ENCODE data around the gene BRD7.
"Not testable (repeated sequence)": the region's sequence is repeated elsewhere in the genome, so short reads cannot be mapped to it uniquely, and the experiment has no call there.

The BRD7 gene

GRCh38 chr16:50354629-50355456 lies 13.9 kb downstream of the BRD7 start:
- peak; percentile 41 for FAIRE-seq

DNA sequence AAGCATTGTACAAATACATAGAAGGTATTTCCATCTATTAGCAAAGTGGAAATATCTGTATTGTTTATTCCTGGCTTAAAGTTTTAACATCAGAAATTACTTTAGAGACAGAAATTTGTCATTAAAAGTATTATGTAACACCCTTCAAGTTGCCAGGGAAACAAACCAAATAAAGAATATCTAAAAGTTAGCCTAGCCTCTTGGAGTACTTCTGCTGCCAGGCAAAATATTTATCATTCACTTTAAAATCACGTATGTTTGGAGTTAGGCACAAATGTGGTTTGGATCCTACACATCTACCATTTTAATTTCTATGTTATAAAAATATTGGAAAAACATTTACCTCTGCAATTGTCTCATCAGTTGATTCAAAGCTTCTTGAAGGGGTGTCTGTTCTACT lies 14.7 kb downstream of the BRD7 start:
- no peak for FAIRE-seq

- no peak for FAIRE-seq
Measured at GRCh38 chr16:50351952-50352351, 16.8 kb downstream of the BRD7 start.

DNA sequence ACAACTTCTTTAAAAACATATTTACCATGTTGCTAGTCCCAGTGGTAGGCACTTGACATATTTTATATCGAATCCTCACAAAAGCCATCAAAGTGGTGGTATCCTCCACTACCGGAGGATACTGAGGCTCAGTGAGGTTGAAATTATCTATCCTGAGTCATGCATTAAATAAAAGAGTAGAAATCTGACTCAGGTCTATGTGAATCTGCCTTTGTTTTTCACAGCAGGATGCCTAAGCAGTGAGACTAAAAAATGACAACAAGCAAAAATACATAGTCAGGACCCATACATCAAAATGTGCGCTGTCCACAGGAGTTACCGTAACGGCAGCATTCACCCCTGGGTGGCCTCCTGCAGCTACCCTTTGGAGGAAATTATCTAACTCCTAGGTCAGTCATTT lies 17.7 kb downstream of the BRD7 start:
- no peak for FAIRE-seq

GRCh38 chr16:50345210-50345609 lies 23.6 kb downstream of the BRD7 start:
- FAIRE-seq, result not testable (repeated sequence)

DNA sequence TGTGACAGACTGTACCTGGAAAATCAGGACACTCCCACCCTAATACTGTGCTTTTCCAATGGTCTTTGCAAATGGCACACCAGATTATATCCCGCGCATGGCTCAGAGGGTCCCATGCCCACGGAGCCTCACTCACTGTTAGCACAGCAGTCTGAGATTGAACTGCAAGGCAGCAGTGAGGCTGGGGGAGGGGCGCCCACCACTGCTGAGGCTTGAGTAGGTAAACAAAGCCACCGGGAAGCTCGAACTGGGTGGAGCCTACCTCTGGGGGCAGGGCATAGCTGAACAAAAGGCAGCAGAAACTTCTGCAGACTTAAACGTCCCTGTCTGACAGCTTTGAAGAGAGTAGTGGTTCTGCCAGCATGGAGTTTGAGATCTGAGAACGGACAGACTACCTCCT lies 25.2 kb downstream of the BRD7 start:
- FAIRE-seq, result not testable (repeated sequence)

- no peak for FAIRE-seq
Measured at GRCh38 chr16:50340578-50340977, 28.2 kb downstream of the BRD7 start.

- no peak for FAIRE-seq
Measured at GRCh38 chr16:50338371-50339231, 30.2 kb downstream of the BRD7 start.

DNA sequence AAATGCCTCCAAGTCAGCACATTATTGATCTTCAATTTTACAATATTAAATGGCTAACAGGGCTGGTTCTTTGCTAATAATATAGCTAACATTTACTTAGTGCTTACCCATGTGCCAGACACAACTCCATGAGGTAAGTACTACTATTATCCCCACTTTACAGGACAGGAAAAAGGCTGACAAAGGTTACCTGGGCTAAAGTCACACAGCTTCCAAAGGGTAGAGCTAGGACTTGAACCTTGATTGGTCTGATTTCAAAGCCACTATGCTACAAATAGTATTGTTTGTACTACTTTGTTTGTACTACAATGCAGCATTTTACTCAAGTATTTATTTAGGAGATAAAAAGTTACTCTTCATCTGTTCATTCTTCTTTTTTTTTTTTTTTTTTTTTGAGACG lies 31.9 kb downstream of the BRD7 start:
- no peak for FAIRE-seq

GRCh38 chr16:50335196-50335958 lies 33.4 kb downstream of the BRD7 start:
- no peak for FAIRE-seq

- FAIRE-seq, result no peak
Measured at GRCh38 chr16:50334106-50334975, 34.4 kb downstream of the BRD7 start.

GRCh38 chr16:50332599-50332998 lies 36.2 kb downstream of the BRD7 start:
- FAIRE-seq, result no peak

DNA sequence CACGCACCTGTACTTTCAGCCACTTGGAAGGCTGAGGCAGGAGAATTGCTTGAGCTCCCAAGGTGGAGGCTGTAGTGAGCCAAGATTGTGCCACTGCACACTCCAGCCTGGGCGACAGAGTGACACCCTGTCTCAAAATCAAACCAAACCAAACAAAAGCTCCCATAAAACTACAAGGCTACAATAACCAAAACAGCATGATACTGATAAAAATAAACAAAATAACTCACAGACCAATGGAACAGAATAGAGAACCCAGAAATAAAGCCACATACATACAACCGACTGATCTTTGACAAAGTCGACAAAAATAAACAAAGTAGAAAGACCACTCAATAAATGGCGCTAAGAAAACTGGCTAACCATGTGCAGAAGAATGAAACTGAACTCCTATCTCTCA lies 37.2 kb downstream of the BRD7 start:
- FAIRE-seq, result no peak

- FAIRE-seq, result no peak
Measured at GRCh38 chr16:50329446-50330189, 39.2 kb downstream of the BRD7 start.

DNA sequence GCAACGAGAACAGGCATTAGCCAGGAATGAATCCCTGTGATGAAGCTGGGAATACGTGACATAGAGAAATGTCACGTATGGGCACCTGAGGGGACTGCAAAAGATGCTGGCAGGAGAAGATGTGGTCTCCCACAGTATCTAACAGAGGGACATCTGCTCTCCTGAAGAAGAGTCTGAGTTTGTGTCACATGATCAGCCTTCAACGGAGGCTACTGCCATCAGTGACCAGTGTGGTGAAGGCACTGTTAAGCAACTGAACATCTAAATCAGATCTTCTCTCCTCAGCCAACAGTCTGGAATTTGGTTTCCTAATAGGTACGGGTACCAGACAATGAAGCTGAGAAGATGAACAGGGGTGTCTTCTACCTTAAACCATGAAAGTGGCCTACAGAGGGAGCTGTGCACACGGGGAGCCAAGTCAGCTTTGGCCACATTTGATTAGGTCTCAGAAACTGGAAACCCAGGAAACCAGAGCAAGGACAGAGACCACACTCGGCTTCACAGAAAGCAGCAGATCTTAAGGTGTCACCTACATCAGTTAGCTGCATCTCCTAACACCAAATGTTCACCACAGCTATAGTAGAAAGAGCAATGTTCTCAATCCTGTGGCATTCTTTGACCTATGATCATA lies 41.8 kb downstream of the BRD7 start:
- FAIRE-seq, result no peak

DNA sequence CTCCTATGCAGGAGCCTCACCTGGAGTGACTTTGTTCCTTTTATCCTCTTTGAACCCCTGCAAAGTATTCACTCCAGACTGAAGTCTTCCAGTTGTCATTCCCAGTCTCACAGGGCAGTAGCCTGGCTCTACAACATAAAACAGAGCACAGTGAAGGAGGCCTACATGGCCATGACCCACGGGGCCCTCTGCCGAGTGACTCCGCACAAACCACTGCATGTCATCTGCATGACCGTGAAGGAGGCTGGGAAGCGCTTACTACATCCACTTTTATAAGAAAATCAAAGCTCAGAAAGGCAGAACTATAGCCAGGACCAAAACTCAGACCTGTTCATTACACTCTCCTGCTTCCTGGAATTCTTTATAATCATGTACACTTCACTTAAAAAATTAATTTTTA lies 42.5 kb downstream of the BRD7 start:
- FAIRE-seq, result no peak

DNA sequence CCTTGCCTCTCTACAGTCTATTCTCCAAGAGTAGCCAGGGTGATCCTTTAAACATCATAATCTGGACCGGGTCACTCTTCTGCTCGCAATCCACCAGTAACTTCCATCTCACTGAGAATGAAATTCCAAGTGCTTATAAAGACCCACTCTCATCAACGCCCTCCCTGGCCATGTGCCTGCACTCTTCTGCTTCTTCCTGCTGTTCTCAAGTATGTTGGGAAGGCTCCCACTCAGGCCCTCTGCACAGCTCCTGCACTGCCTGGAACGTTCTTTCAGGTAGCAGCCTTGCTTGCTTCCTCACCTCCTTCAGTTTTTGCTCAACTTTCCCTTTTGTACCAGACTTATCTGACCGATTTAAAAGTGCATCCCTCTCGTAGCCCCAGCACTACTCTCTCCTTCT lies 44.4 kb downstream of the BRD7 start:
- FAIRE-seq, result no peak

- FAIRE-seq, result no peak
Measured at GRCh38 chr16:50323335-50324011, 45.3 kb downstream of the BRD7 start.

DNA sequence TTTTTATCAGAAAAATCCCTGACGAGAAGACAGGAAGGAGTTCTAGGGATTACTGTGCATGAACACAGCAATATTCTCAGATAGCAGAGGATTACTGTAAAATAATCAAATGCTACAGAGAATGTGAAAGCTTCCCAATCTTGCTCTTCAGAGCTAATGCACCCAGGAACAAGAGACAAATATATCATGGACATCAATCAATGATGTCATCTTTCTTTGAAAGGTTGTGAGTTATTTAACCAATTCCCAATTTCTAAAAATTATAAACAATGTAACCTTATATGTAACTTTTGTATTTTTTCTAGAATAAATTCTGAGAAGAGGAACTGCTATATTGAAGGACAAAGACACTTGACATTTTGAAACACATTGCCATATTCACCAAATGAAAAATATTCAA lies 46.5 kb downstream of the BRD7 start:
- FAIRE-seq, result no peak

GRCh38 chr16:50320310-50320709 lies 48.5 kb downstream of the BRD7 start:
- no peak for FAIRE-seq
